K562 (cell line): ENCODE results near the gene PIGK. TPM values are rescaled to one million over a fixed set of nuclear protein-coding genes. Genes with fewer than 3 reads are reported as not detected.

Experiments
- CTCFL ChIP-seq: IDR thresholded peaks from 2 replicates; pipeline ENCODE4 v1.6.1; 2011; ENCODE audit warnings: borderline replicate concordance, low read depth, mild to moderate bottlenecking, moderate library complexity, low read length; ENCODE audit not compliant: insufficient read depth, poor library complexity, severe bottlenecking
- FOXA1 ChIP-seq: fragments of 450-650 bp; IDR thresholded peaks from 2 replicates; pipeline ENCODE4 v1.6.1; 2016; ENCODE audit warnings: mild to moderate bottlenecking, borderline replicate concordance
- REST ChIP-seq, 2 experiments: fragments of 450-650 bp; formaldehyde crosslinking in 1 of 2; IDR thresholded peaks; 2 replicates each; pipeline versions ENCODE4 v1.4.0 to v1.6.1; 2014 to 2020; ENCODE audit warnings: mild to moderate bottlenecking in 2 of 2, borderline replicate concordance in 1 of 2, low read depth in 1 of 2
- SNRNP70 ChIP-seq: fragments of 200-400 bp; formaldehyde crosslinking; optimal IDR thresholded peaks from 2 replicates; pipeline ENCODE3; 2017; ENCODE audit warnings: low read depth, low read length
- ZBTB11 ChIP-seq, 3 experiments: fragments of 200-800 bp in 1 of 3; fragments of 250-450 bp in 1 of 3; fragments of 450-650 bp in 1 of 3; sonication (Bioruptor Pico) in 1 of 3; sonication (Bioruptor generic) in 1 of 3; formaldehyde crosslinking in 1 of 3; IDR thresholded peaks; 2 replicates each; pipeline versions ENCODE4 v1.6.1 to v1.8.0; 2016 to 2022; ENCODE audit warnings: mild to moderate bottlenecking in 2 of 3, missing genetic modification characterization in 2 of 3, missing compliant biosample characterization in 1 of 3, moderate library complexity in 1 of 3
- ZNF140 ChIP-seq: fragments of 250-450 bp; sonication (Bioruptor Pico); IDR thresholded peaks from 2 replicates; pipeline ENCODE4 v1.8.0; 2021; ENCODE audit warnings: moderate library complexity, mild to moderate bottlenecking, inconsistent platforms
- ZNF316 ChIP-seq: fragments of 450-650 bp; IDR thresholded peaks from 2 replicates; pipeline ENCODE4 v1.6.1; 2016
- polyA plus RNA-seq, 8 experiments: library from polyadenylated mRNA; depleted of rRNA in 4 of 8; stranded (reverse) in 5 of 8; unstranded in 3 of 8; fragments of >200 nt; fragmentation: Nextera tagmentation in 2 of 8; fragmentation: Illumina TruSeq in 1 of 8; extraction: Ambion mirVana in 2 of 8; extraction: Trizol in 1 of 8; gene quantifications; 2 replicates each; pipeline versions ENCODE4 v1.2.1 to v1.2.3, GENCODE V29; 2011 to 2014; ENCODE audit warnings: inconsistent platforms in 1 of 8, missing spikeins in 1 of 8
- total RNA-seq, 7 experiments: library from RNA; depleted of rRNA in 6 of 7; stranded (reverse); fragments of >200 nt in 6 of 7; fragmentation: Illumina TruSeq in 2 of 7; extraction: Trizol in 2 of 7; gene quantifications; 2 replicates each; pipeline versions ENCODE4 v1.2.1 to v1.2.3, GENCODE V29; 2011 to 2021; ENCODE audit warnings: low replicate concordance in 1 of 7

PIGK gene
- total and polyA plus RNA-seq, 9 of the 15 experiments (the other 6 are each of a cell fraction or from before 2014, with no cell fraction given): 15.7 to 59.5 (median 29.9) TPM

- TF ChIP-seq REST (IDR thresholded peaks at IDR 0.05; ENCODE audit: borderline replicate concordance) (no peak), REST (CRISPR knock-in tag; IDR thresholded peaks at IDR 0.05; ENCODE audit: low read depth) (no peak), SNRNP70 (no peak), ZNF140 (CRISPR knock-in tag) (no peak), CTCFL (no peak), ZNF316 (no peak), FOXA1 (no peak), ZBTB11 (CRISPR knock-in tag; IDR thresholded peaks at IDR 0.05) (no peak)
These were observed 158.1 kb downstream of the PIGK start (continued) for GRCh38 chr1:77061162-77061561.
